Lower lobe of right lung (tissue), 2 donors: Measurements from ENCODE around the gene RAE1. TPM values are rescaled to one million over a fixed set of nuclear protein-coding genes. Genes with fewer than 3 reads are reported as not detected.

Source experiments
- ATAC-seq, 2 donors: fragments of 200-7000 bp; cut with Tn5 transposase; one replicate each; pipeline ENCODE4 v1.9.1; 2020 to 2022; ENCODE audit warnings: mild to moderate bottlenecking in 2 of 2, moderate library complexity in 2 of 2
- DNase-seq: peaks from one replicate; pipeline ENCODE4 v3.0.0-alpha.2; 2020
- H3K27ac ChIP-seq: fragments of 200-600 bp; one replicate; pipeline ENCODE4 v1.8.0; 2022
- H3K27me3 ChIP-seq: fragments of 200-600 bp; one replicate; pipeline ENCODE4 v1.8.0; 2022; ENCODE audit warnings: low read depth
- H3K36me3 ChIP-seq: fragments of 200-600 bp; one replicate; pipeline ENCODE4 v1.8.0; 2022; ENCODE audit warnings: mild to moderate bottlenecking
- H3K4me1 ChIP-seq: fragments of 200-600 bp; one replicate; pipeline ENCODE4 v1.8.0; 2022
- H3K4me3 ChIP-seq: fragments of 200-600 bp; one replicate; pipeline ENCODE4 v1.8.0; 2022; ENCODE audit warnings: mild to moderate bottlenecking
- H3K9me3 ChIP-seq: fragments of 200-600 bp; one replicate; pipeline ENCODE4 v1.8.0; 2022
- CTCF ChIP-seq: fragments of 200-600 bp; IDR thresholded peaks from one replicate; pipeline ENCODE4 v1.8.0; 2022; ENCODE audit warnings: antibody characterized with exemption, mild to moderate bottlenecking
- intact Hi-C: fragments of 100-400 bp; cut with DNase I; formaldehyde crosslinking; loops from one replicate; pipeline ENCODE4 v1.11.0; 2022
- total RNA-seq: library from RNA; stranded (reverse); fragmentation: NEBNext Ultra II Directional; extraction: Animal tissue kit (Norgen Biotek cat#: 25700); gene quantifications from one replicate; pipeline ENCODE4 v1.2.1, GENCODE V29; 2021
- donor health status: DM: no; HTN: yes; CAD: no; lungs with severe emphysema.

RAE1 gene
- total RNA-seq, 1 donor from 2014 or later = 20.6 TPM

- Histone ChIP-seq H3K4me1 (no peaks in the 10 kb centered on the region), H3K4me3 (no peak overlapping the region), H3K9me3 (no peaks in the 10 kb centered on the region), H3K36me3 (no peaks in the 10 kb centered on the region), H3K27ac (no peak overlapping the region), H3K27me3 (peaks cover 28% of the 10 kb centered on the region)
- intact Hi-C loops = no loop called here
- ATAC-seq (no peak), DNase-seq (no peak)
- TF ChIP-seq CTCF = no peak
Measured at GRCh38 chr20:57315976-57316480, 35.0 kb upstream of the RAE1 start.

- TF ChIP-seq CTCF = no peak
- ATAC-seq = no peak
Measured at GRCh38 chr20:57316795-57317201, 34.3 kb upstream of the RAE1 start.

GRCh38 chr20:57317316-57317788, 33.7 kb upstream of the RAE1 start:
- ATAC-seq = no peak
- no peak overlapping the region for H3K4me3 ChIP-seq
- H3K27me3 ChIP-seq = peaks cover 32% of the 10 kb centered on the region
- no peaks in the 10 kb centered on the region for H3K9me3 ChIP-seq
- TF ChIP-seq CTCF = no peak
- no peaks in the 10 kb centered on the region for H3K36me3 ChIP-seq
- no peak overlapping the region for H3K27ac ChIP-seq
- intact Hi-C loops = no loop called here
- H3K4me1 ChIP-seq = no peaks in the 10 kb centered on the region
- no peak for DNase-seq

More at GRCh38 chr20:57316795-57317201, 34.3 kb upstream of the RAE1 start:
- Histone ChIP-seq H3K27me3 (peaks cover 27% of the 10 kb centered on the region), H3K36me3 (no peaks in the 10 kb centered on the region), H3K9me3 (no peaks in the 10 kb centered on the region), H3K4me1 (no peaks in the 10 kb centered on the region), H3K27ac (no peak overlapping the region), H3K4me3 (no peak overlapping the region)
- intact Hi-C loops = no loop called here
- DNase-seq = no peak

- TF ChIP-seq CTCF = no peak
- Histone ChIP-seq H3K36me3 (no peaks in the 10 kb centered on the region), H3K4me3 (no peak overlapping the region), H3K27ac (no peak overlapping the region), H3K27me3 (peaks cover 37% of the 10 kb centered on the region), H3K9me3 (no peaks in the 10 kb centered on the region), H3K4me1 (no peaks in the 10 kb centered on the region)
- intact Hi-C loops = no loop called here
- DNase-seq (no peak), ATAC-seq (no peak)
Measured at GRCh38 chr20:57317789-57318371, 33.2 kb upstream of the RAE1 start.

- no peaks in the 10 kb centered on the region for H3K9me3 ChIP-seq
- intact Hi-C loops = no loop called here
- no peaks in the 10 kb centered on the region for H3K36me3 ChIP-seq
- no peak overlapping the region for H3K4me3 ChIP-seq
- peaks cover 39% of the 10 kb centered on the region for H3K27me3 ChIP-seq
- H3K4me1 ChIP-seq = no peaks in the 10 kb centered on the region
- no peak for DNase-seq
- TF ChIP-seq CTCF = no peak
- no peak overlapping the region for H3K27ac ChIP-seq
- ATAC-seq = no peak
Measured at GRCh38 chr20:57319584-57319983, 31.5 kb upstream of the RAE1 start.
